BE2C (cell line): Measurements from ENCODE around the gene RNASE11.

Experiments used
- DNase-seq: peaks from one replicate; pipeline ENCODE4 v3.0.0-alpha.2; 2020
- H3K27me3 ChIP-seq: fragments of 250-450 bp; sonication (Bioruptor Pico); 2 replicates; pipeline ENCODE4 v1.5.1; 2020; ENCODE audit warnings: mild to moderate bottlenecking
- H3K36me3 ChIP-seq: fragments of 250-450 bp; sonication (Bioruptor Pico); 2 replicates; pipeline ENCODE4 v1.5.1; 2020; ENCODE audit warnings: mild to moderate bottlenecking
- H3K4me1 ChIP-seq: fragments of 250-450 bp; sonication (Bioruptor Pico); 2 replicates; pipeline ENCODE4 v1.5.1; 2020
- H3K4me3 ChIP-seq: 2 replicates; pipeline ENCODE4 v1.5.1; 2011; ENCODE audit warnings: low read depth, low read length
- H3K9me3 ChIP-seq: fragments of 250-450 bp; sonication (Bioruptor Pico); 2 replicates; pipeline ENCODE4 v1.5.1; 2020
- TF ChIP-seq, protein P1 (sequence below): IDR thresholded peaks from 2 replicates; pipeline ENCODE4 v1.5.1; 2012; ENCODE audit warnings: mild to moderate bottlenecking, low read depth, low read length

RNASE11 gene

DNA sequence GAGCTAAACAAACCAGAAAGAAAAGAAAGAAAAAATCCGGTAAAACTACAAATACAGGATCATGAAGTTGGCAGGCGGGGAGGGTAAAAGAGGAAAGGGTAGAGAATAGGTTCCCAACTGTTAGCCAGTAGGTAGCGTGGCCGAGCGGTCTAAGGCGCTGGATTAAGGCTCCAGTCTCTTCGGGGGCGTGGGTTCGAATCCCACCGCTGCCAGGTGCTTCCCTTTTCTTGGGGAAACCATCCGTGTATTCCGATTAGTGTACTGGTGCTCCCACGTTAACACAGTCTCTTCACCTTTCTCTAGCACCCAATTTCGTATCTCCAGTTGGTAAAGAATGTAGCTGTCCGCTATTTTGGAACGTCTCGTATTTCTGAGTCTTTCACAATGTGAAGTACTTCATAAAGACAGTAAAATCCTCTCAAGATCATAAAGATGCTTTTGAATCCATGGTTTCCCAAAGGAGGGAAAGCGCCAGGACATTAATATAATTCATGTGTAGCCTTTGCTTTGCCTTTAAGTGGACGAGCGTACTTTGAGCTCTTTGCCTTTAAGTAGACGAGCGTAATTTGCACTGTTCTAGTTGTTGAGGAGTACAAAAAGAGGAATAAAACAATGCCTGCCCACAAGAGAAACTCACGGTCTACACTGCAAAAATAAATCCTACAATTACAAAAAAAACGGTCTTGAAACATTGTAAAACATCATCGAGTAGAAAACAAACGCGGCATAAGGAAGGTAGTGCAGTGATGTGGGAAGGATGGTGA is 22.4 kb upstream of the RNASE11 start:
- Histone ChIP-seq H3K27me3 (no peaks in the 10 kb centered on the region), H3K4me3 (peak overlapping the region; percentile 87), H3K9me3 (no peaks in the 10 kb centered on the region), H3K36me3 (no peaks in the 10 kb centered on the region), H3K4me1 (no peaks in the 10 kb centered on the region)
- TF ChIP-seq, protein P1, sequence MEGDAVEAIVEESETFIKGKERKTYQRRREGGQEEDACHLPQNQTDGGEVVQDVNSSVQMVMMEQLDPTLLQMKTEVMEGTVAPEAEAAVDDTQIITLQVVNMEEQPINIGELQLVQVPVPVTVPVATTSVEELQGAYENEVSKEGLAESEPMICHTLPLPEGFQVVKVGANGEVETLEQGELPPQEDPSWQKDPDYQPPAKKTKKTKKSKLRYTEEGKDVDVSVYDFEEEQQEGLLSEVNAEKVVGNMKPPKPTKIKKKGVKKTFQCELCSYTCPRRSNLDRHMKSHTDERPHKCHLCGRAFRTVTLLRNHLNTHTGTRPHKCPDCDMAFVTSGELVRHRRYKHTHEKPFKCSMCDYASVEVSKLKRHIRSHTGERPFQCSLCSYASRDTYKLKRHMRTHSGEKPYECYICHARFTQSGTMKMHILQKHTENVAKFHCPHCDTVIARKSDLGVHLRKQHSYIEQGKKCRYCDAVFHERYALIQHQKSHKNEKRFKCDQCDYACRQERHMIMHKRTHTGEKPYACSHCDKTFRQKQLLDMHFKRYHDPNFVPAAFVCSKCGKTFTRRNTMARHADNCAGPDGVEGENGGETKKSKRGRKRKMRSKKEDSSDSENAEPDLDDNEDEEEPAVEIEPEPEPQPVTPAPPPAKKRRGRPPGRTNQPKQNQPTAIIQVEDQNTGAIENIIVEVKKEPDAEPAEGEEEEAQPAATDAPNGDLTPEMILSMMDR: no peak
- peak; percentile 81 for DNase-seq

GRCh38 chr14:20609215-20610001 is 21.6 kb upstream of the RNASE11 start:
- H3K4me1 ChIP-seq: no peaks in the 10 kb centered on the region

DNA sequence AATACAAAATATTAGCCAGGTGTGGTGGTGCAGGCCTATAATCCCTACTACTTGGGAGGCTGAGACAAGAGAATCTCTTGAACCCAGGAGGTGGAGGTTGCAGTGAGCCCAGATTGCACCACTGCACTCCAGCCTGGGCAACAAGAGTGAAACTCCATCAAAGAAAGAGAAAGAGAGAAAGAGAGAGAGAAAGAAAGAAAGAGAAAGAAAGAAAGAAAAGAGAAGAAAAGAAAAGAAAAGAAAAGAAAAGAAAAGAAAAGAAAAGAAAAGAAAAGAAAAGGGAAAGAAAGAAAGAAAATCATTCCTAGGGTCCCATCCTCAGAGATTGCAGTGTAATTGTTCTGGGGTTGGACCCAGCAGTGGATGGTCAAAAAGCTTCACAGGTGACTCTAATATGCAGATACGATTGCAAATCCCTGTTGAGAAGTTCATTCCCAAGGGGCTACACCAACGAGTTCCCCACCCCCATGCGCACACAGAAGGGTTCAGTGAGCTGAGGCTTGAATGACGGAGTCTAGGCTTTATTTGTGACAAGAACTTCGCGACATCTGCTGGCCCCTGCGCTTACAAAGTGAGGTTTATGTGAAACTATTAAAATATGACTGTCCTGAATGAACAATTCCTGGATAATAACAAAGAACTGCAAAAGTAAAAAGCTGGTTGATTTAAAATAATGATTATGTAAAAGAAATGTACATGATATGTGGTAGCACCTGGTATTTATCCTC is 20.7 kb upstream of the RNASE11 start:
- Histone ChIP-seq H3K4me1 (no peaks in the 10 kb centered on the region), H3K9me3 (no peaks in the 10 kb centered on the region), H3K27me3 (no peaks in the 10 kb centered on the region), H3K4me3 (no peak overlapping the region), H3K36me3 (no peaks in the 10 kb centered on the region)
- DNase-seq: no peak
- TF ChIP-seq, protein P1: no peak

More at GRCh38 chr14:20609215-20610001, 21.6 kb upstream of the RNASE11 start:
- Histone ChIP-seq H3K9me3 (no peaks in the 10 kb centered on the region), H3K36me3 (no peaks in the 10 kb centered on the region), H3K27me3 (no peaks in the 10 kb centered on the region), H3K4me3 (peak overlapping the region; percentile 87)
- DNase-seq: peak; percentile 57
- TF ChIP-seq, protein P1: peak; percentile 95

DNA sequence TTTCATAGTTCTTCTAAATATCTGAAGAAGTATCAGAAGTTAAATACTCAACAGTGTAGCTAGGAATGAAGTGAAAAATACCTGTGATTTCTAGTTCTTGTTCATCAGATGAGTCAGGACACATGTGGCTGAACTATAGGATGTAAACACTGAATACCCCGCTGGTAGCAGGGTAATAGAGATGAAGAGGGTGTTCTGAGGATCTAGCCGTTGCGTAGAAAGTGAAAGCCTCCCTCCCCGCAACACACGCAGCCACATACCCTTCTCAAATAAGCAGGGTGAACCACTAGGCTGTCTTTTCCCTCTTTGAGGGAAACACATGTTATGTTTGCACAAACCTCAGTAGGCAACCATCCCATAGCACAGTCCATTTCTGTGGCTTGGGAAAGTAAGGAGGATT is 19.8 kb upstream of the RNASE11 start:
- Histone ChIP-seq H3K4me1 (no peaks in the 10 kb centered on the region), H3K4me3 (no peak overlapping the region), H3K9me3 (no peaks in the 10 kb centered on the region), H3K27me3 (no peaks in the 10 kb centered on the region), H3K36me3 (no peaks in the 10 kb centered on the region)
- TF ChIP-seq, protein P1: no peak
- no peak for DNase-seq

- Histone ChIP-seq H3K4me1 (no peaks in the 10 kb centered on the region), H3K36me3 (no peaks in the 10 kb centered on the region), H3K9me3 (no peaks in the 10 kb centered on the region), H3K4me3 (no peak overlapping the region), H3K27me3 (no peaks in the 10 kb centered on the region)
- no peak for DNase-seq
- TF ChIP-seq, protein P1: no peak
Observed at GRCh38 chr14:20606902-20607242, 19.1 kb upstream of the RNASE11 start.
